GDM1 (cell line): ENCODE measurements around the gene SLC8A2.

Source experiments
- DNase-seq: peaks from one replicate; lab custom pipeline; 2025; lab: John Stamatoyannopoulos, UW

The SLC8A2 gene

GRCh38 chr19:47459477-47459876 lies 12.2 kb downstream of the SLC8A2 start:
- DNase-seq = no peak

GRCh38 chr19:47458672-47459071 lies 13.0 kb downstream of the SLC8A2 start:
- no peak for DNase-seq

- DNase-seq = no peak
Measured at GRCh38 chr19:47456721-47457474, 14.8 kb downstream of the SLC8A2 start.

GRCh38 chr19:47450478-47450877 lies 21.2 kb downstream of the SLC8A2 start:
- DNase-seq = no peak

- DNase-seq = no peak
Measured at GRCh38 chr19:47448360-47448727, 23.3 kb downstream of the SLC8A2 start.

- DNase-seq = peak; percentile 39
Measured at GRCh38 chr19:47447470-47448359, 24.0 kb downstream of the SLC8A2 start.

- no peak for DNase-seq
Measured at GRCh38 chr19:47446534-47447469, 24.9 kb downstream of the SLC8A2 start.

- peak; percentile 62 for DNase-seq
Measured at GRCh38 chr19:47445937-47446402, 25.7 kb downstream of the SLC8A2 start.

- no peak for DNase-seq
Measured at GRCh38 chr19:47445527-47445926, 26.2 kb downstream of the SLC8A2 start.

GRCh38 chr19:47444388-47444821 lies 27.3 kb downstream of the SLC8A2 start:
- DNase-seq = no peak

- no peak for DNase-seq
Measured at GRCh38 chr19:47443331-47443730, 28.4 kb downstream of the SLC8A2 start.

- no peak for DNase-seq
Measured at GRCh38 chr19:47438793-47439220, 32.9 kb downstream of the SLC8A2 start.

GRCh38 chr19:47437500-47437899 lies 34.2 kb downstream of the SLC8A2 start:
- no peak for DNase-seq

- peak; percentile 52 for DNase-seq
Measured at GRCh38 chr19:47436712-47437401, 34.8 kb downstream of the SLC8A2 start.

GRCh38 chr19:47435883-47436417 lies 35.7 kb downstream of the SLC8A2 start:
- DNase-seq = no peak

- DNase-seq = no peak
Measured at GRCh38 chr19:47435196-47435595, 36.5 kb downstream of the SLC8A2 start.

- DNase-seq = no peak
Measured at GRCh38 chr19:47434088-47434487, 37.6 kb downstream of the SLC8A2 start.

- DNase-seq = no peak
Measured at GRCh38 chr19:47433121-47433520, 38.6 kb downstream of the SLC8A2 start.

- no peak for DNase-seq
Measured at GRCh38 chr19:47432499-47432898, 39.2 kb downstream of the SLC8A2 start.

GRCh38 chr19:47432091-47432490 lies 39.6 kb downstream of the SLC8A2 start:
- no peak for DNase-seq
